ENCODE results near the gene RIBC2.
A peak's percentile ranks its signal among the peaks of the same experiment; 100 is the strongest.
"Not testable (repeated sequence)": the region's sequence is repeated elsewhere in the genome, so short reads cannot be mapped to it uniquely, and the experiment has no call there.

RIBC2 gene, protein sequence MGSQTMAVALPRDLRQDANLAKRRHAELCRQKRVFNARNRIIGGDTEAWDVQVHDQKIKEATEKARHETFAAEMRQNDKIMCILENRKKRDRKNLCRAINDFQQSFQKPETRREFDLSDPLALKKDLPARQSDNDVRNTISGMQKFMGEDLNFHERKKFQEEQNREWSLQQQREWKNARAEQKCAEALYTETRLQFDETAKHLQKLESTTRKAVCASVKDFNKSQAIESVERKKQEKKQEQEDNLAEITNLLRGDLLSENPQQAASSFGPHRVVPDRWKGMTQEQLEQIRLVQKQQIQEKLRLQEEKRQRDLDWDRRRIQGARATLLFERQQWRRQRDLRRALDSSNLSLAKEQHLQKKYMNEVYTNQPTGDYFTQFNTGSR

DNA sequence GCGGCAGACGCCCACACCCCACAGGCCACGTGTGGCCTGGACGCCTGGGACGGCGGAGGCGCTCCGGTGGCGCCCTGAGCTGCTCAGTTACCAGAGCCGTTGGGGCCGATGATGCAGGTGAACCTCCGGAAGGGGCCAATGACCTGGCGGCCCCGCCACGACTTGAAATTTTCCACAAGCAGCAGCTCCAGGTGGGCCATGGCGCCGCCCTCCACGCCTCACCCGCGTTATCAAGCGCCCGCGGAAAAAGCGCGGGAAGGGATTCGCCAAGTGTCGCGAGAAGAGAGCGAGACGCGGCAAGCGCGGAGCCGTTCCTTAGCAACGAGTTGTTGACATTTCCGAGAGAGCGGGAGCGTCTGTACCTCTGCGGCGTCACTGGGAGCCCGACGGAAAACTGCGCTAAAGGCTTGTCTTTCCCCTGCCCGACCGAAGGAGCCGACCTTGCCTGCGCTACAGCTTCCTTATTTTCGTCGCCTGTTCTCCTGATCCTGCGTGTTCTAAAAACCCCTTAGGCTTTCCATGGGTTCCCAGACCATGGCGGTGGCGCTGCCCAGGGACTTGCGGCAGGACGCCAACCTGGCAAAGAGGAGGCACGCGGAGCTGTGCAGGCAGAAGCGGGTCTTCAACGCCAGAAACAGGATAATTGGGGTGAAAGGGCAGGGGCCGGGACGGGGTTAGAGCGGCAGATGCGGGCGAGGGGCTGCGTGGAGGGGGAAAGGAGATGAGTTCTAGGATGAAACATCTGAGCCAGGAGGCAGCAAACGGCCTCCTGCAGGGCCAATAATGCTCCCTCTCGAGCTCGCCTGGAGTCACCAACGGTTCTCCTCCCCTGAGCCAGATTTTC, at the start of gene RIBC2, which contains the start of gene SMC1B:
RIBC2 (plus strand) TSS at position 326 of the 844 bp plus-strand sequence; CDS start at position 520, 194 bp downstream.
SMC1B (minus strand) TSS at position 232 of the 844 bp plus-strand sequence; CDS start at position 200, 32 bp downstream.
- H3K4me1 ChIP-seq (ENCODE audit: control insufficient read depth in 1 of 2, insufficient read depth in 2 of 2, low read length in 2 of 2): peaks cover 0 to 5% of the 10 kb centered on the region in 2 donors
- no peaks in the 10 kb centered on the region for H3K36me3 ChIP-seq (ENCODE audit: control insufficient read depth in 1 of 2, insufficient read depth in 2 of 2, low read length in 2 of 2)
- H3K4me3 ChIP-seq (ENCODE audit: low read depth in 1 of 2, low read length in 2 of 2): peak within 1 kb of the TSS; percentile 67 to 77
- H3K27ac ChIP-seq (ENCODE audit: low read length): no peak within 1 kb of the TSS
- no peaks in the 10 kb centered on the region for H3K27me3 ChIP-seq (ENCODE audit: low read depth, low read length)
- no peaks in the 10 kb centered on the region for H3K9me3 ChIP-seq (ENCODE audit: control insufficient read depth in 1 of 2, low read length in 2 of 2)

DNA sequence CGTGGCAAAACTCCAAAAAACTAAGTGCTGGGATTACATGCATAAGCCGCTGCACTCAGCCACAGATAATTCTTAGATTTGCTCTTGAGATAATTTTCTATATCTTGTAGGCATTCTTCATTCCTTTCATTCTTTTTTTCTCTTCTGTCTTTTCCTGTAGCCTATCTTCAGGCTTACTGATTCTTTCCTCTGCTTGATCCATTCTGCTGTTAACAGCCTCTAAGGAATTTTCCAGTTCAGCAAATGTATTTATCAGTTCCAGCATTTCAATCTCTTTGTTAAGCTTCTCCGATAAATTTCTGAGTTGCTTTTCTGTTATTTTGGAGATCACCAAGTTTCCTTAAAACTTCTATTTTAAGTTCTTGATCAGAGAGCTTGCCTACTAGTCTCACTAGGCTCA, 46.8 kb upstream of the RIBC2 start:
- H3K27ac ChIP-seq (ENCODE audit: low read length): no peak overlapping the region
- no peaks in the 10 kb centered on the region for H3K4me1 ChIP-seq (ENCODE audit: control insufficient read depth in 1 of 2, insufficient read depth in 2 of 2, low read length in 2 of 2)
- H3K9me3 ChIP-seq (ENCODE audit: control insufficient read depth in 1 of 2, low read length in 2 of 2): peaks cover 0 to 12% of the 10 kb centered on the region in 2 donors
- H3K36me3 ChIP-seq (ENCODE audit: control insufficient read depth in 1 of 2, insufficient read depth in 2 of 2, low read length in 2 of 2): no peaks in the 10 kb centered on the region
- H3K27me3 ChIP-seq (ENCODE audit: low read depth, low read length): no peaks in the 10 kb centered on the region
- no peak overlapping the region for H3K4me3 ChIP-seq (ENCODE audit: low read depth in 1 of 2, low read length in 2 of 2)

DNA sequence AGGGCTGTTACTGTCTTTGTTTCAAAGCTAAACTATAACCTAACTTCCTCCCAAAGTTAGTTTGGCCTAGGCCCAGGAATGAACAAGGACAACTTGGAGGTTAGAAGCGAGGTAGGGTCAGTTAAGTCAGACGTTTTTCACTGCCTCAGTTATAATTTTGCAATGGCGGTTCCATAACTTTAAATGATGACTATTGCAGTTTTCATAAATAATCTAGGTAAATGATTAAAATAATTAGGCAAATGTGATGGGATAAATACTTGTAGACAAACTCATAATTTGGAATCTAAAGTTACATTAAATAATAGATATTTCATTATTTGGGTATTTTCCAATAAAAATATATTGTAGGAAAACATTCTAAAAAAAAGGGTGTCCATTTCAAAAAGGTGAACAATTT, 39.9 kb upstream of the RIBC2 start:
- not testable (repeated sequence) for H3K27ac ChIP-seq (ENCODE audit: low read length); H3K9me3 ChIP-seq (ENCODE audit: control insufficient read depth in 1 of 2, low read length in 2 of 2); H3K4me3 ChIP-seq (ENCODE audit: low read depth in 1 of 2, low read length in 2 of 2); H3K36me3 ChIP-seq (ENCODE audit: control insufficient read depth in 1 of 2, insufficient read depth in 2 of 2, low read length in 2 of 2); H3K27me3 ChIP-seq (ENCODE audit: low read depth, low read length); H3K4me1 ChIP-seq (ENCODE audit: control insufficient read depth in 1 of 2, insufficient read depth in 2 of 2, low read length in 2 of 2)

DNA sequence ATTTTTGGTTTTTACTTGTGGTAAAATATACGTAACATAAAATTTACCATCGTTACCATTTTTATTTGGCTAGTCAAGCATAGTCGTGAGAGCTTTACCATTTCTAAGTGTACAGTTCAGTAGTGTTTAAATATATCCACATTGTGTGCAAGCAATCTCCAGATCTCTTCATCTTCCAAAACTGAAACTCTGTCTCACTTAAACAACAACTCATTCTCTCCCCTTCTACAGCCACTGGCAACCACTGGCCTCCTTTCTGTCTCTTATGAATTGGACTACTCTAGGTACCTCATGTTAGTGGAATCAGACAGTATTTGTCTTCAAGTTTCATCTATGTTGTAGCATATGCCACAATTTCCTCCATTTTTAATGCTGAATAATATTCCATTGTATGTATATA, 37.5 kb upstream of the RIBC2 start:
- no peak overlapping the region for H3K4me3 ChIP-seq (ENCODE audit: low read depth in 1 of 2, low read length in 2 of 2)
- H3K4me1 ChIP-seq (ENCODE audit: control insufficient read depth in 1 of 2, insufficient read depth in 2 of 2, low read length in 2 of 2): no peaks in the 10 kb centered on the region
- no peaks in the 10 kb centered on the region for H3K27me3 ChIP-seq (ENCODE audit: low read depth, low read length)
- H3K36me3 ChIP-seq (ENCODE audit: control insufficient read depth in 1 of 2, insufficient read depth in 2 of 2, low read length in 2 of 2): no peaks in the 10 kb centered on the region
- no peak overlapping the region for H3K27ac ChIP-seq (ENCODE audit: low read length)
- H3K9me3 ChIP-seq (ENCODE audit: control insufficient read depth in 1 of 2, low read length in 2 of 2): no peaks in the 10 kb centered on the region

DNA sequence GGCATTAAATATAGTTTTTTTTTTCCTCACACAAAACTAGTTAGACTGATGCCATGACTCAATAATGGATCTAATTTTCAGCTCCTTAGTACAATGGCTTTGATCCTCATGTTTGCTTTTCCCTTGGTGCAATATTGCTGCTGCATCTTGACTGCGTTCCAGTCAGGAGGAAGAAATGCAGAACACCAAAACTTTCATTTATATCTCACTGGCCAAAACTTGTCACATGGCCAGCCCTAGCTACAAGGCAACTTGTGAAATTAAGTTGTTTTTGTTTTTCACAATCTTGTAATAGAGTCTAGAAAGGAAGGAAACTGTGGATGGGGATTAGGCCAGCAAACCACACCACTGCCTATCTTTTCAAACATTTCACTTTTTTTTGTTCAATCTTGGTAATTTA, 36.8 kb upstream of the RIBC2 start:
- Histone ChIP-seq H3K4me1 (ENCODE audit: control insufficient read depth in 1 of 2, insufficient read depth in 2 of 2, low read length in 2 of 2) (no peaks in the 10 kb centered on the region), H3K27ac (ENCODE audit: low read length) (no peak overlapping the region), H3K27me3 (ENCODE audit: low read depth, low read length) (no peaks in the 10 kb centered on the region), H3K36me3 (ENCODE audit: control insufficient read depth in 1 of 2, insufficient read depth in 2 of 2, low read length in 2 of 2) (no peaks in the 10 kb centered on the region), H3K4me3 (ENCODE audit: low read depth in 1 of 2, low read length in 2 of 2) (no peak overlapping the region), H3K9me3 (ENCODE audit: control insufficient read depth in 1 of 2, low read length in 2 of 2) (no peaks in the 10 kb centered on the region)

DNA sequence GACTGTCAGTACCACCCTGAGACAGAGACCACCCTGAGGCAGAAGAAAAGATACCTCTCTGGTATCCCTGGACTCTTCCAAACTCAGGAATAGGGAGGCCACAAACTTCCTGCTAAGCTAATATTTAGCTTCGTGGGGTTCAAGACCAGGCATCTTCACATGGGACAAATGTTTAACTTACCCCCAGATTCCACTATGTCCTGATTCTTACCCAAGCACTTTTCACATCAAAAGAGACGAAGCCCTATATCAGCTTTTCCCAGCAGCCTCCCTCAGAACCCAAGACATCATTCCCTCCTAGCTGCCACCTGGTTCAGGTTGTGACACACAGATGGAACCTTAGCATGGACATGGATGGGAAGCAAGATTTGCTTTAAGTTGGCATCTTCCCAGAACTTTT, 32.1 kb upstream of the RIBC2 start:
- Histone ChIP-seq H3K4me3 (ENCODE audit: low read depth in 1 of 2, low read length in 2 of 2) (no peak overlapping the region), H3K4me1 (ENCODE audit: control insufficient read depth in 1 of 2, insufficient read depth in 2 of 2, low read length in 2 of 2) (no peaks in the 10 kb centered on the region), H3K27ac (ENCODE audit: low read length) (no peak overlapping the region), H3K27me3 (ENCODE audit: low read depth, low read length) (no peaks in the 10 kb centered on the region), H3K36me3 (ENCODE audit: control insufficient read depth in 1 of 2, insufficient read depth in 2 of 2, low read length in 2 of 2) (no peaks in the 10 kb centered on the region), H3K9me3 (ENCODE audit: control insufficient read depth in 1 of 2, low read length in 2 of 2) (no peaks in the 10 kb centered on the region)

DNA sequence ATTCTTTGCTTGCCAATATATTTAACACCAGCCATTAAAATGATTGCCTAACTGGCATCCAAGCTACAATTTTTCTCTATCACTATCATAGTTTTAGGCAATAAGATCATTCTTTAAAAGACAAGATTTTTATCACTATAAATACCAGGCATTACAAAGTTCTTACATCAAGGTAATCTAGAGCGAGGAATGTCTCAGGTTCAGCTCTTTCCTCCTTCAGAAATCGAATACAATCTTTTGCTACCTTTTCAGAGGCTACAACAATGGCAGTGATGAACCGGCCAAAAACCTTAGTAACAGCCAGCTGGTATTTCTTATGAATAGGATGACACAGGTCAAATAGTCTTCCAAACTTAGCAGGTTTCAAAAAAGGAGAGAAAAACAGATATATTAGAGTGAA, 23.9 kb upstream of the RIBC2 start:
- H3K9me3 ChIP-seq (ENCODE audit: control insufficient read depth in 1 of 2, low read length in 2 of 2): no peaks in the 10 kb centered on the region
- H3K4me1 ChIP-seq (ENCODE audit: control insufficient read depth in 1 of 2, insufficient read depth in 2 of 2, low read length in 2 of 2): no peaks in the 10 kb centered on the region
- no peaks in the 10 kb centered on the region for H3K27me3 ChIP-seq (ENCODE audit: low read depth, low read length)
- H3K27ac ChIP-seq (ENCODE audit: low read length): no peak overlapping the region
- no peak overlapping the region for H3K4me3 ChIP-seq (ENCODE audit: low read depth in 1 of 2, low read length in 2 of 2)
- no peaks in the 10 kb centered on the region for H3K36me3 ChIP-seq (ENCODE audit: control insufficient read depth in 1 of 2, insufficient read depth in 2 of 2, low read length in 2 of 2)

DNA sequence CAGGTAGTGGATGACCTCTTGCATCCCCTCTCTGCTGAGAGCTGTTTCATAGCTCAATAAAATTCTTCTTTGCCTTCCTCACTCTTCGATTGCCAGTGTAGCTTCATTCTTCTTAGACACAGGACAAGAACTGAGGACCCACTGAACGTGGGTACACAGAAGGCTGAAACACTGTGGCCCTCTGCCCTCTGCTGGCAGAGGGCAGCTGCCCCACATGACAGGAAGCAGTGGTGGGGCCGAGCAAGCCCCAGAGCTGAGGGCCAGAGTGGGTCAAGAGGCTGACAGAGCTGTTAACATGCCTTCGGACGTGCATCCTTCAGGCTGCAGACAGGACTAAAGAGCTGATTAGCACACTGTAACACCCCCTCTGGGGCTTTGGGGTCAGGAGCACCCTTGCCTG, 15.7 kb upstream of the RIBC2 start:
- Histone ChIP-seq H3K27ac (ENCODE audit: low read length) (no peak overlapping the region), H3K36me3 (ENCODE audit: control insufficient read depth in 1 of 2, insufficient read depth in 2 of 2, low read length in 2 of 2) (no peaks in the 10 kb centered on the region), H3K27me3 (ENCODE audit: low read depth, low read length) (no peaks in the 10 kb centered on the region), H3K4me1 (ENCODE audit: control insufficient read depth in 1 of 2, insufficient read depth in 2 of 2, low read length in 2 of 2) (no peaks in the 10 kb centered on the region), H3K4me3 (ENCODE audit: low read depth in 1 of 2, low read length in 2 of 2) (no peak overlapping the region), H3K9me3 (ENCODE audit: control insufficient read depth in 1 of 2, low read length in 2 of 2) (no peaks in the 10 kb centered on the region)

DNA sequence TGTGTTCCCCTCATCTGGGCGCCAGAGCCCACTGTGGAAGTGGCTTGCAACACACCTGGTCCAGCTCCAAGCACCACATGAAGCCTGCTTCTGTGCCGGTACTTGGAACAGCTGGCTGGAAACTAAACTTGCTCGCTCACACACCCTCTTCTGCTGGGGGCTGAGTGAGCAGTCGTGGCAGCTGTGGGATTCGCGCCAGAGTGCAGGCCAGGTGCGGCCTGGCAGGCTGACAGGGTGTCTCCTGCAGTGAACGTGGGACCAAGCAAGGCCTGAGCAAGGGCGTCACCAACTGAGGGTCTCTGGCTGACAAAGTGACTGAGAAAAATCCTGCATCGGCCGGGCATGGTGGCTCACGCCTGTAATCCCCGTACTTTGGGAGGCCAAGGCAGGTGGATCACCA, 15.3 kb upstream of the RIBC2 start:
- Histone ChIP-seq H3K4me3 (ENCODE audit: low read depth in 1 of 2, low read length in 2 of 2) (no peak overlapping the region), H3K27ac (ENCODE audit: low read length) (no peak overlapping the region), H3K27me3 (ENCODE audit: low read depth, low read length) (no peaks in the 10 kb centered on the region), H3K9me3 (ENCODE audit: control insufficient read depth in 1 of 2, low read length in 2 of 2) (no peaks in the 10 kb centered on the region), H3K4me1 (ENCODE audit: control insufficient read depth in 1 of 2, insufficient read depth in 2 of 2, low read length in 2 of 2) (no peaks in the 10 kb centered on the region), H3K36me3 (ENCODE audit: control insufficient read depth in 1 of 2, insufficient read depth in 2 of 2, low read length in 2 of 2) (no peaks in the 10 kb centered on the region)

DNA sequence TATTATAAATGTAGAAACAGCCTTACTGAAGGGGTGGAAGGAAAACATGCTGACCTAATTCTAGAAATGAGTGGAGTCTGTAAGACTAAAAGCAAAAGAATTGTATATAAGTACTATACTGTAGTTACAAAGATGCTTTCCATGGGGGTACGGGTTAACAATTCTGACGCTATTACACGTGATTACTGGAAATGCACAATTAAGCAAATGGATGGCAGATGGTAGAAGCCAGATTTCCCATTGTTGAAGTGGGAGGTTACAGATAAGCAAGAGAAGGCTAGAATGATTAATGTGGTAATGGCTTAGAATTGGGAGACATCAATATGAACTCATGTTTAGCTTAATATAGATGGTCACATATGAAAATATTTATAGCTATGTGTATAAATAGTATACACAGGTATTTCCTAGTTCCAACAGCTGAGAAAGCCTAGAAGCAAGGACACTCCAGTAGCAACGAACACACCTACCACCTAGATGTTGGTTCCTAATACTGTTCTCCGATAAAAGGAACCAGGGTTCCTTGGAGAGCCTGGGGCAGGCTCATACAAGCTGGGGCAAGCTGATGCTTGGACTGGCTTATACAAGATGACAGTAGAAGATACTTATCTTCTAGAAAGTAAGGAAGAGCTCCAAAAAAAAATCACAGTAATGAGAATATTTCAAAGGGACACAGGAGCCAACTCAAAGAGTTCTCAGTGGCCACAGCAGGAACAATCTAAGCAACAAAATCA, 13.6 kb upstream of the RIBC2 start:
- Histone ChIP-seq H3K4me1 (ENCODE audit: control insufficient read depth in 1 of 2, insufficient read depth in 2 of 2, low read length in 2 of 2) (no peaks in the 10 kb centered on the region), H3K27ac (ENCODE audit: low read length) (no peak overlapping the region), H3K27me3 (ENCODE audit: low read depth, low read length) (no peaks in the 10 kb centered on the region), H3K4me3 (ENCODE audit: low read depth in 1 of 2, low read length in 2 of 2) (no peak overlapping the region), H3K36me3 (ENCODE audit: control insufficient read depth in 1 of 2, insufficient read depth in 2 of 2, low read length in 2 of 2) (no peaks in the 10 kb centered on the region), H3K9me3 (ENCODE audit: control insufficient read depth in 1 of 2, low read length in 2 of 2) (no peaks in the 10 kb centered on the region)

DNA sequence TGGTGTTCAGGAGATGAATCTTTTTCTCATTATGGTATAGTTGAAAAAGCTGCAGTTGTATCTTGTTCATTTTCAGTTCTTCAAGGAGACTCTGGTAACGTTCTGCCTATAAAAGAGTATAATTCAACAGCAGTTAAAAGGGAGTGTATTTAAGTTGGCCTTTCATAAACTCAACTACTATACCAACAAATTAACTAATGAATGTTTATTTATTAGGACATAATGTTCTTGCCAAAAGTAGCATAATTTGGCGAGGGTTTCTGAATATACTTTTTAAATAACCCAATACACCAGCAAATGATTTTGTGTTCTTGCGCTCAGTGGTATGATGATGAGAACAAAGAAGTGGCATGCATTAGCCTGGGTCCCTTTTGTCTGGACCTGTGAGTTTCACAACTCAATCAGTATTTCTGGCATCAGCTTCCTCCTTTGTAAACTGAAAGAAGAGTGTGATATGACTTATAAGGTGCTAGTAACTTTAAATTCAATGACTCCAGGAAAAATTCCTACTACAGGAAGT, 11.0 kb upstream of the RIBC2 start:
- no peaks in the 10 kb centered on the region for H3K36me3 ChIP-seq (ENCODE audit: control insufficient read depth in 1 of 2, insufficient read depth in 2 of 2, low read length in 2 of 2)
- H3K4me1 ChIP-seq (ENCODE audit: control insufficient read depth in 1 of 2, insufficient read depth in 2 of 2, low read length in 2 of 2): no peaks in the 10 kb centered on the region

More for the DNA sequence above, 11.0 kb upstream of the RIBC2 start:
- Histone ChIP-seq H3K27ac (ENCODE audit: low read length) (no peak overlapping the region), H3K4me3 (ENCODE audit: low read depth in 1 of 2, low read length in 2 of 2) (no peak overlapping the region), H3K9me3 (ENCODE audit: control insufficient read depth in 1 of 2, low read length in 2 of 2) (no peaks in the 10 kb centered on the region), H3K27me3 (ENCODE audit: low read depth, low read length) (no peaks in the 10 kb centered on the region)

Data from muscle layer of duodenum (tissue), 2 donors.